Thoracic aorta (tissue), 2 donors: Measurements from ENCODE around the gene TAOK2. TPM values are rescaled to one million over a fixed set of nuclear protein-coding genes. Genes with fewer than 3 reads are reported as not detected.

Source experiments
- ATAC-seq: fragments of 150-250 bp; one replicate; pipeline ENCODE4 v1.8.0; 2017; ENCODE audit warnings: low read depth; ENCODE audit not compliant: insufficient number of reproducible peaks, low FRiP score
- DNase-seq: peaks from one replicate; pipeline ENCODE4 v3.0.0-alpha.2; 2020; ENCODE audit warnings: low spot score
- H3K27ac ChIP-seq, 2 donors: fragments of 200-600 bp; sonication (generic); 1 replicate in 1 of 2; 2 replicates in 1 of 2; pipeline ENCODE4 v1.5.1; 2016; ENCODE audit warnings: mild to moderate bottlenecking in 2 of 2, moderate library complexity in 2 of 2
- H3K27me3 ChIP-seq: fragments of 200-600 bp; sonication (generic); replicated peaks from 2 replicates; pipeline ENCODE4 v1.6.0; 2016; ENCODE audit warnings: mild to moderate bottlenecking; ENCODE audit not compliant: insufficient read depth
- H3K36me3 ChIP-seq: fragments of 200-600 bp; sonication (generic); one replicate; pipeline ENCODE4 v1.5.1; 2016
- H3K4me1 ChIP-seq, 2 donors: fragments of 200-600 bp; sonication (generic); 1 replicate in 1 of 2; 2 replicates in 1 of 2; pipeline versions ENCODE4 v1.5.1 to v1.6.0; 2016; ENCODE audit warnings: low read depth in 2 of 2, mild to moderate bottlenecking in 1 of 2; ENCODE audit not compliant: control insufficient read depth in 1 of 2
- H3K4me3 ChIP-seq: fragments of 200-600 bp; sonication (generic); 2 replicates; pipeline ENCODE4 v1.5.1; 2016; ENCODE audit warnings: mild to moderate bottlenecking
- H3K9me3 ChIP-seq: fragments of 200-600 bp; sonication (generic); 2 replicates; pipeline ENCODE4 v1.5.1; 2016
- CTCF ChIP-seq: fragments of 200-600 bp; sonication (generic); IDR thresholded peaks from one replicate; pipeline ENCODE4 v1.5.1; 2019; ENCODE audit warnings: antibody characterized with exemption
- total RNA-seq, 2 donors: library from RNA; depleted of rRNA; stranded (reverse); fragments of >200 nt; gene quantifications; one replicate each; pipeline versions ENCODE4 v1.1.0 to v1.2.3, GENCODE V29; 2016

Gene TAOK2
- total RNA-seq, 2 donors from 2014 or later = 54.6 to 55.0 TPM

- ATAC-seq = no peak
- H3K4me3 ChIP-seq = peak overlapping the region; percentile 86
- no peaks in the 10 kb centered on the region for H3K9me3 ChIP-seq
- H3K36me3 ChIP-seq = peaks cover 14% of the 10 kb centered on the region
- H3K27me3 ChIP-seq = no peaks in the 10 kb centered on the region
- H3K27ac ChIP-seq = peak overlapping the region in 1 of 2 donors; percentile 96
- no peak for DNase-seq
- TF ChIP-seq CTCF = no peak
- peaks cover 12 to 20% of the 10 kb centered on the region in 2 donors for H3K4me1 ChIP-seq
Measured at GRCh38 chr16:29996766-29997250, 23.1 kb downstream of the TAOK2 start.

DNA sequence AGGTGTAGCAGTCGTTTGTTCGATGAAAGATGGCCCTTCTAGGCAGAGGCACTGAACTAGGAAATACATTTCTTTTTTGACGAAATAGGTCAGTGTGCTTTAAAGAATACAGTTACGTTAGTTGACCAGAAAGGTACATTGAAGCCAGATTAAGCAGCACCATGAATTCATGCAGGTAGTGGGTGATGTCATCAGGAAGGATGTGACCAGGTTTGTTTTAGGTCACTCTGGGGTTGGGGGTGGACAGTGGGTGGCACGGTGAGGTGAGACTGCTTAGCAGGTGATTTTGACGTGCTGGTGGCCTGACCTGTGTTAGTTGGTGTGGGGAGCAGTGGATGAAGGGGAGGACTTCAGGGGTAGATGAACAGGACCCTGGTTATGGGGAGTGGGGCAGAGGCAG is 25.9 kb downstream of the TAOK2 start:
- H3K36me3 ChIP-seq = peaks cover 7% of the 10 kb centered on the region
- H3K9me3 ChIP-seq = no peaks in the 10 kb centered on the region
- no peak overlapping the region for H3K4me3 ChIP-seq
- DNase-seq (no peak), ATAC-seq (no peak)
- TF ChIP-seq CTCF = no peak
- H3K4me1 ChIP-seq = peaks cover 9 to 14% of the 10 kb centered on the region in 2 donors
- H3K27me3 ChIP-seq = no peaks in the 10 kb centered on the region
- no peak overlapping the region for H3K27ac ChIP-seq

DNA sequence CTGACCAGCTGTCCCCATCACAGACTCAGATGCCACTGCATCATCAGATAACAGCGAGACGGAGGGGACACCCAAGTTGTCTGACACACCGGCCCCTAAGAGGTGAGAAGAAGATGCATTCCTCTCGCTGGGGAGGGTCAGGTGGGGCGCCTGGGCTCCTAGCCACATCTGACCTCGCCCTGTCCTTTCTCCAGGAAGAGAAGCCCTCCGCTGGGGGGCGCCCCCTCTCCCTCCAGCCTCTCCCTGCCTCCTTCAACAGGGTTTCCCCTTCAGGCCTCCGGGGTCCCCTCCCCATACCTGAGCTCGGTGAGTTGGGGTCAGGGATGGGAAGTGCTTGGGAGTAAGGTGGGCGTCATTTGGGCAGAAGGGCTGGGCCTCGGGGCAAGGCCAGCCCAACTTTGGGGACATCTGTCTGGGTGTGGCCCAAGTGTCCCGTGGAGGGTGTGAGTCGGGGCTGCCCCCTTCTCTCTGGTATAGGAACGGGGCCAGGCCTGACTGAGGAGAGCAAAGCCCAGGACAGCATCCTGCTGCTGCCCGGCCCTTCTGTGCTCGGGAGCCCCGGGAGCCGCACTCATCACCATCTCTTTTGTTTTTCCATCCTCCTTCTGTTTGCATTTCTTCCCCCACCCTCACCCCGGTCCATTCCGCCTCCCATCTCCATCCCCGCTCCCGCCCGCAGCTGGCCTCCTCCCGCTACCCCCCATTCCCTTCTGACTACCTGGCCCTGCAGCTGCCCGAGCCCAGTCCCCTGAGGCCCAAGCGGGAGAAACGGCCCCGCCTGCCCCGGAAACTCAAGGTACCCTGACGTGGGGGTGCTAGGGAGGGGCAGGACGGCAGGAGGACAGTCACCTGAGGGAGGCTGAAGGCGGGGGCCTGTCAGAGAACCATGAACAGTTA is 27.3 kb downstream of the TAOK2 start:
- H3K4me3 ChIP-seq = no peak overlapping the region
- no peak for TF ChIP-seq CTCF
- ATAC-seq (no peak), DNase-seq (no peak)
- no peaks in the 10 kb centered on the region for H3K9me3 ChIP-seq
- H3K36me3 ChIP-seq = peaks cover 7% of the 10 kb centered on the region
- H3K4me1 ChIP-seq = peaks cover 6 to 9% of the 10 kb centered on the region in 2 donors
- H3K27me3 ChIP-seq = no peaks in the 10 kb centered on the region
- H3K27ac ChIP-seq = no peak overlapping the region

GRCh38 chr16:30002614-30003346 is 29.1 kb downstream of the TAOK2 start:
- no peaks in the 10 kb centered on the region for H3K4me1 ChIP-seq
- no peak for TF ChIP-seq CTCF
- no peak overlapping the region for H3K4me3 ChIP-seq
- no peak overlapping the region for H3K27ac ChIP-seq
- DNase-seq (no peak), ATAC-seq (no peak)
- H3K9me3 ChIP-seq = no peaks in the 10 kb centered on the region
- H3K36me3 ChIP-seq = peaks cover 7% of the 10 kb centered on the region
- H3K27me3 ChIP-seq = no peaks in the 10 kb centered on the region
